WERI-Rb-1 (cell line): ENCODE results near the gene HSPB7.
"Not testable (repeated sequence)": the region's sequence is repeated elsewhere in the genome, so short reads cannot be mapped to it uniquely, and the experiment has no call there.

Source experiments
- DNase-seq: peaks from one replicate; pipeline ENCODE4 v3.0.0-alpha.2; 2020
- H3K27ac ChIP-seq: fragments of 250-450 bp; sonication (Bioruptor Pico); 2 replicates; pipeline ENCODE4 v1.5.1; 2020; ENCODE audit warnings: mild to moderate bottlenecking, moderate library complexity
- H3K27me3 ChIP-seq: fragments of 250-450 bp; sonication (Bioruptor Pico); 2 replicates; pipeline ENCODE4 v1.5.1; 2021; ENCODE audit warnings: mild to moderate bottlenecking, low read depth, moderate library complexity; ENCODE audit not compliant: insufficient read depth, severe bottlenecking
- H3K36me3 ChIP-seq: fragments of 250-450 bp; sonication (Bioruptor Pico); 2 replicates; pipeline ENCODE4 v1.5.1; 2020; ENCODE audit warnings: mild to moderate bottlenecking, moderate library complexity
- H3K4me3 ChIP-seq: 2 replicates; pipeline ENCODE4 v1.5.1; 2011; ENCODE audit warnings: low read depth, mild to moderate bottlenecking, control low read depth, low read length
- H3K9me3 ChIP-seq: fragments of 250-450 bp; sonication (Bioruptor Pico); 2 replicates; pipeline ENCODE4 v1.5.1; 2021; ENCODE audit warnings: mild to moderate bottlenecking, moderate library complexity; ENCODE audit not compliant: severe bottlenecking
- CTCF ChIP-seq: IDR thresholded peaks from 2 replicates; pipeline ENCODE4 v1.5.1; 2011; ENCODE audit warnings: low read depth, mild to moderate bottlenecking, control low read depth, inconsistent platforms, low read length

HSPB7 gene

GRCh38 chr1:16006010-16006409 lies 11.8 kb downstream of the HSPB7 start:
- no peaks in the 10 kb centered on the region for H3K9me3 ChIP-seq
- DNase-seq: no peak
- H3K36me3 ChIP-seq: no peaks in the 10 kb centered on the region
- no peak overlapping the region for H3K4me3 ChIP-seq
- H3K27me3 ChIP-seq: no peaks in the 10 kb centered on the region
- no peak overlapping the region for H3K27ac ChIP-seq
- no peak for TF ChIP-seq CTCF

- no peaks in the 10 kb centered on the region for H3K27me3 ChIP-seq
- no peaks in the 10 kb centered on the region for H3K9me3 ChIP-seq
- no peaks in the 10 kb centered on the region for H3K36me3 ChIP-seq
- no peak for TF ChIP-seq CTCF
- no peak overlapping the region for H3K27ac ChIP-seq
- DNase-seq: no peak
- no peak overlapping the region for H3K4me3 ChIP-seq
Measured at GRCh38 chr1:16005597-16005996, 12.2 kb downstream of the HSPB7 start.

- not testable (repeated sequence) for H3K27ac ChIP-seq, H3K27me3 ChIP-seq, DNase-seq, H3K36me3 ChIP-seq, H3K4me3 ChIP-seq, H3K9me3 ChIP-seq
Measured at GRCh38 chr1:16001274-16001673, 16.6 kb downstream of the HSPB7 start.

GRCh38 chr1:15998929-15999328 lies 18.9 kb downstream of the HSPB7 start:
- TF ChIP-seq CTCF: no peak
- no peak for DNase-seq
- H3K4me3 ChIP-seq: no peak overlapping the region
- H3K36me3 ChIP-seq: no peaks in the 10 kb centered on the region
- H3K27me3 ChIP-seq: no peaks in the 10 kb centered on the region
- H3K9me3 ChIP-seq: no peaks in the 10 kb centered on the region
- no peak overlapping the region for H3K27ac ChIP-seq

DNA sequence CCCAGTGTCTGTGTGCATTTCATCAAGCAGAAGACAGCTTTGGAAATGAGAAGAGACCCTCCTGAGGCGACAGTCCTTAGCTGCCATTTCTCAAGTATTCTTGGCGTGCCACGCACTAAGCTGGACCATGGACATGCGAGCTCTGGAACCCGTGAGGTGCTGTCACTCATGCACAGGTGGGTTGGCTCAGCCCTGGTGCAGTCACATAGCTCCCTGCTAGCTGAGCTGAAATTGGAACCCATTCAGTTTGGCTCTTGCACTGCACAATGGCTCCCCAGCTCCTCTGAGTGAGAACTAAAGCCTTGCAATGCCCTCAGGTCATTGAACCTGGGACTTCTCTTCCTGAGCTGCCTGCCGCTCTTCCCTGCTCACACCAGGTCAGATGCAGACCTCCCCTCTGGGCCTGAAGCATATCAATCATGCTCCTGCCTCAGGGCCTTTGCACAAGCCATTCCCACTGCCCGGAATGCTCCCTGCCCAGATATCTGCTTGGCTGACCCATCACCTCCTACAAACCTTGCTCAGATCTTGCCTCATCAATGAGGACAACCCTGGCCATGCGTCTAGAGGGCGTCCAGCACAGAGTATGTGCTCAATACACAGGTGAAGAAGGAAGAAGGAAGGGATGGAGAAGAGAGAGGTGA lies 20.1 kb downstream of the HSPB7 start:
- no peak for TF ChIP-seq CTCF
- Histone ChIP-seq H3K36me3 (no peaks in the 10 kb centered on the region), H3K27ac (no peak overlapping the region), H3K4me3 (no peak overlapping the region), H3K9me3 (no peaks in the 10 kb centered on the region), H3K27me3 (no peaks in the 10 kb centered on the region)
- DNase-seq: no peak

DNA sequence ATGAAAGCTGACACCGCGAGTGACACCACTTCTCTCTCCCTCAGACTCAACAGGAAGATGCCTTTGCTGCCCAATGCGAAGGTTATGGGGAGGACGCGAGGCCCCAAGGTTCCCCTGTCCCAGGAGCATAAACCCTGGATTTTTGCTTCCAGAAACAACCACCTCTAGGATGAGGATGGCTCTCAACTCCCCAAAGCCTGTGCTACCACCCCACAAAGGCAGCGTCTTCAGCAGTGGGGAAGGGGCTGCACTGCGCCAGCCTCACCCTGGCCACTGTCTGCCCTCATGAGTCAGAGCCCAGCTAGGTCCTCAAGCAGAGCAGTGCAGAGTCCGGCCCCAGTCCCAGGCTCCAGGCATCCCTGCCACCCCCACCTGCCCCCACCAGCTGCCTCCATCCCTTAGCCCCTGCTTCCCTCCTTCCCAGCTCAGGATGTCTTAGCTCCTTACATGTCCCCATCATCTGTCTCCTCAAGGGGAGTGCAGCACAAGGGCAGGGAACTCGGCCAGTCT lies 20.7 kb downstream of the HSPB7 start:
- DNase-seq: no peak
- TF ChIP-seq CTCF: no peak
- Histone ChIP-seq H3K27ac (no peak overlapping the region), H3K27me3 (no peaks in the 10 kb centered on the region), H3K36me3 (no peaks in the 10 kb centered on the region), H3K9me3 (no peaks in the 10 kb centered on the region), H3K4me3 (no peak overlapping the region)
